HEK293T (cell line): ENCODE data around the gene FGF16.

Source experiments
- CTCF ChIA-PET: fragments of 350-600 bp; formaldehyde crosslinking; extraction: SDS; loops from one replicate; lab custom pipeline; 2021; ENCODE audit warnings: antibody characterized with exemption, inconsistent platforms; lab: Yijun Ruan, JAX
- POLR2A ChIA-PET: fragments of 350-600 bp; formaldehyde crosslinking; extraction: SDS; loops from one replicate; lab custom pipeline; 2020; ENCODE audit warnings: antibody characterized with exemption, inconsistent platforms; lab: Yijun Ruan, JAX
- DNase-seq: peaks from one replicate; pipeline ENCODE4 v3.0.0; 2012; ENCODE audit warnings: mixed read lengths; ENCODE audit errors: extremely low spot score
- ARNT ChIP-seq: fragments of 450-650 bp; IDR thresholded peaks from 2 replicates; pipeline ENCODE4 v1.6.1; 2017; ENCODE audit warnings: mild to moderate bottlenecking
- BHLHE40 ChIP-seq: fragments of 450-650 bp; IDR thresholded peaks from 2 replicates; pipeline ENCODE4 v1.6.1; 2016; ENCODE audit warnings: mild to moderate bottlenecking, moderate library complexity, borderline replicate concordance
- CTBP1 ChIP-seq: fragments of 450-650 bp; IDR thresholded peaks from 2 replicates; pipeline ENCODE4 v1.6.1; 2016; ENCODE audit warnings: borderline replicate concordance
- ELF4 ChIP-seq: fragments of 450-650 bp; IDR thresholded peaks from 2 replicates; pipeline ENCODE4 v1.6.1; 2017; ENCODE audit warnings: antibody characterized with exemption
- FOXA1 ChIP-seq: fragments of 450-650 bp; IDR thresholded peaks from 2 replicates; pipeline ENCODE4 v1.6.1; 2016; ENCODE audit warnings: mild to moderate bottlenecking
- FOXK2 ChIP-seq: fragments of 450-650 bp; IDR thresholded peaks from 2 replicates; pipeline ENCODE4 v1.6.1; 2016; ENCODE audit warnings: mild to moderate bottlenecking
- FOXM1 ChIP-seq: fragments of 450-650 bp; IDR thresholded peaks from 2 replicates; pipeline ENCODE4 v1.6.1; 2017; ENCODE audit warnings: mild to moderate bottlenecking, borderline replicate concordance
- HDGF ChIP-seq: fragments of 450-650 bp; IDR thresholded peaks from 2 replicates; pipeline ENCODE4 v1.6.1; 2017; ENCODE audit warnings: antibody characterized with exemption, borderline replicate concordance
- L3MBTL2 ChIP-seq: fragments of 450-650 bp; conservative IDR thresholded peaks from 2 replicates; pipeline ENCODE4 v1.6.1; 2016; ENCODE audit warnings: mild to moderate bottlenecking
- LEF1 ChIP-seq: fragments of 450-650 bp; IDR thresholded peaks from 2 replicates; pipeline ENCODE4 v1.6.1; 2017; ENCODE audit warnings: mild to moderate bottlenecking, borderline replicate concordance
- NFRKB ChIP-seq: fragments of 450-650 bp; IDR thresholded peaks from 2 replicates; pipeline ENCODE4 v1.6.1; 2016; ENCODE audit warnings: mild to moderate bottlenecking, moderate library complexity
- SP1 ChIP-seq: fragments of 450-650 bp; IDR thresholded peaks from 2 replicates; pipeline ENCODE4 v1.6.1; 2017
- SUZ12 ChIP-seq: fragments of 450-650 bp; IDR thresholded peaks from 2 replicates; pipeline ENCODE4 v1.6.1; 2016; ENCODE audit warnings: mild to moderate bottlenecking
- TARDBP ChIP-seq: fragments of 450-650 bp; IDR thresholded peaks from 2 replicates; pipeline ENCODE4 v1.6.1; 2016
- ZNF384 ChIP-seq: fragments of 450-650 bp; IDR thresholded peaks from 2 replicates; pipeline ENCODE4 v1.6.1; 2016
- TF ChIP-seq, protein P1 (sequence below): fragments of 450-650 bp; IDR thresholded peaks from 2 replicates; pipeline ENCODE4 v1.6.1; 2016

The FGF16 gene

DNA sequence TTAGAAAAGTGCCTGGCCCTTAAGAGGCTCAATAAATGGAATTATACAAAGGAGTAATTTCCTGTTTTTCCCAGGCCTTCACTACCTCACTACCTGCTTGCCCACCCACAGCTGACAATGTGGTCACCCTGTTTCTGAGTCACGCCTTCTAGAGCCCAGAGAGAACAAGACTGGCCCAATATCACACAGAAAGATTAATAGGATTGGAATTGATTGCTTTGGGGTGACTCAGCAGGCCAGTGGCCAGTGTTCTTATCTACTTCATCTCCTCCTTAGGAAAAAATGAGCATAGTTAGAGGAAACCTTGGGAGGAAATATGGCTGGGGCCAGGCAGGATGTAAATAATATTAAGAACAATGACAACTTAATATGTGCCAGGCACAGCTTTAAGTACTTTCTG is 4.5 kb upstream of the FGF16 start:
- TF ChIP-seq, protein P1, sequence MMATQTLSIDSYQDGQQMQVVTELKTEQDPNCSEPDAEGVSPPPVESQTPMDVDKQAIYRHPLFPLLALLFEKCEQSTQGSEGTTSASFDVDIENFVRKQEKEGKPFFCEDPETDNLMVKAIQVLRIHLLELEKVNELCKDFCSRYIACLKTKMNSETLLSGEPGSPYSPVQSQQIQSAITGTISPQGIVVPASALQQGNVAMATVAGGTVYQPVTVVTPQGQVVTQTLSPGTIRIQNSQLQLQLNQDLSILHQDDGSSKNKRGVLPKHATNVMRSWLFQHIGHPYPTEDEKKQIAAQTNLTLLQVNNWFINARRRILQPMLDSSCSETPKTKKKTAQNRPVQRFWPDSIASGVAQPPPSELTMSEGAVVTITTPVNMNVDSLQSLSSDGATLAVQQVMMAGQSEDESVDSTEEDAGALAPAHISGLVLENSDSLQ, result no peak
- TF ChIP-seq CTBP1, result no peak
- TF ChIP-seq ZNF384, result no peak
- ChIA-PET POLR2A (no interaction called here), CTCF (no interaction called here)
- no peak for DNase-seq

- ChIA-PET CTCF (no interaction called here), POLR2A (no interaction called here)
- no peak for TF ChIP-seq TARDBP
- no peak for TF ChIP-seq SP1
- no peak for TF ChIP-seq NFRKB
- no peak for TF ChIP-seq SUZ12
- no peak for TF ChIP-seq LEF1
- no peak for TF ChIP-seq BHLHE40
- no peak for TF ChIP-seq ARNT
- no peak for TF ChIP-seq HDGF
- no peak for TF ChIP-seq FOXA1
- TF ChIP-seq, protein P1, result no peak
- no peak for TF ChIP-seq L3MBTL2
- TF ChIP-seq ZNF384, result no peak
- TF ChIP-seq FOXM1, result no peak
- TF ChIP-seq FOXK2, result no peak
- no peak for TF ChIP-seq CTBP1
- no peak for DNase-seq
Observed at GRCh38 chrX:77444075-77444474, 3.1 kb upstream of the FGF16 start.

GRCh38 chrX:77444545-77444944 is 2.6 kb upstream of the FGF16 start:
- CTCF ChIA-PET, result no interaction called here
- POLR2A ChIA-PET, result no interaction called here
- no peak for DNase-seq
- TF ChIP-seq ARNT, result no peak
- TF ChIP-seq CTBP1, result no peak
- no peak for TF ChIP-seq HDGF
- TF ChIP-seq BHLHE40, result no peak

DNA sequence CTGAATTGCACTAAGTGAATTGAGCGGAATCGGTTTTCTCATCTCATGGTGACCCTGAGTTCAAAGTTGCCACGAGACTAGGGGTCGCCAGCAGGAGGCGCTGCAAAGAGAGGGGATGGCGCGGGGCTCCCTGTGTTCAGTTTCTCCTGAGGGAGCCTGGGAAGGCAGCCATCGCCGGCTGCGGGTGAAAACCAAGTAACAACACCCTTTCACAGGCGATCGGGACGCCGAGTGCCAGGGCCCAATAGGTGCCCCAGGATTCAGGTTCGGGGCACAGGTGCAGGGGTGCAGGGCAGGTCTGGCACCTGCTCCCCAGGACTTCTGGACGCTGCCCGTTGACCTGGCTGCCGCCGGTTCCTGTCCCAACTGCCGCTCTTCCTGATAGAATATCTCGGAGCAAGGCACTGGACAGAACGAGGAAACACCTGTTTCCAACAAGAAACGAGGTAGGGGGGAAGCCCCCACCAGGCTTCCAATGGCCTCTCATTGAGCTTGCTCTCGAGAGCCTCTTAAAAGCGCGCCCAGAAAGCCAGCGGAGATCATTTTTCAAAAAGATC is 1.1 kb upstream of the FGF16 start:
- ChIA-PET POLR2A (no interaction called here), CTCF (interaction anchor here (0.7 kb wide), 1 partner anchor 32 kb away, joined by 4 read pairs; no protein-coding TSS in a partner anchor)
- no peak for TF ChIP-seq HDGF
- TF ChIP-seq ARNT, result no peak
- TF ChIP-seq FOXM1, result no peak
- TF ChIP-seq TARDBP, result no peak
- TF ChIP-seq BHLHE40, result no peak
- TF ChIP-seq FOXK2, result no peak
- TF ChIP-seq, protein P1, result no peak
- no peak for TF ChIP-seq SUZ12
- TF ChIP-seq NFRKB, result no peak
- TF ChIP-seq ZNF384, result no peak
- TF ChIP-seq FOXA1, result no peak
- TF ChIP-seq CTBP1, result no peak
- TF ChIP-seq SP1, result no peak
- TF ChIP-seq ELF4, result no peak
- no peak for DNase-seq

GRCh38 chrX:77447653-77448569 is 722 bp downstream of the FGF16 start:
- DNase-seq, result no peak
- POLR2A ChIA-PET, result no interaction called here
- no peak for TF ChIP-seq TARDBP
- TF ChIP-seq NFRKB, result no peak
- TF ChIP-seq ZNF384, result no peak
- TF ChIP-seq HDGF, result no peak
- TF ChIP-seq SUZ12, result no peak
- no peak for TF ChIP-seq FOXA1
- TF ChIP-seq LEF1, result no peak
- no peak for TF ChIP-seq ARNT
- no peak for TF ChIP-seq BHLHE40
- TF ChIP-seq FOXM1, result no peak
- TF ChIP-seq SP1, result no peak
- TF ChIP-seq L3MBTL2, result no peak
- TF ChIP-seq, protein P1, result no peak
- TF ChIP-seq CTBP1, result no peak
- TF ChIP-seq FOXK2, result no peak
- no peak for TF ChIP-seq ELF4
- CTCF ChIA-PET, result no interaction called here
